GM12891 (cell line): ENCODE results near the gene SPON1.

Experiments
- POLR2A ChIP-seq: IDR thresholded peaks from 2 replicates; pipeline ENCODE4 v1.6.1; 2011; ENCODE audit warnings: low read depth, low read length, control low read depth
- POLR2AphosphoS5 ChIP-seq: IDR thresholded peaks from 2 replicates; pipeline ENCODE4 v1.6.1; 2011; ENCODE audit warnings: low read depth, low read length, control low read depth
- POU2F2 ChIP-seq: IDR thresholded peaks from 2 replicates; pipeline ENCODE4 v1.6.1; 2011; ENCODE audit warnings: low read depth, mild to moderate bottlenecking, control low read depth, low read length, moderate library complexity
- SPI1 ChIP-seq: IDR thresholded peaks from 2 replicates; pipeline ENCODE4 v1.6.1; 2011; ENCODE audit warnings: low read depth, low read length, control low read depth
- TAF1 ChIP-seq: IDR thresholded peaks from 2 replicates; pipeline ENCODE4 v1.6.1; 2011; ENCODE audit warnings: low read depth, low read length, control low read depth

- TF ChIP-seq POLR2AphosphoS5, result no peak
- no peak for TF ChIP-seq TAF1
- TF ChIP-seq POLR2A, result no peak
- no peak for TF ChIP-seq POU2F2
- TF ChIP-seq SPI1, result no peak
Observed at GRCh38 chr11:13952221-13952620, 10.3 kb upstream of the SPON1 start.
